Measurements from ENCODE around the gene GRK5.
"Not testable (repeated sequence)": the region's sequence is repeated elsewhere in the genome, so short reads cannot be mapped to it uniquely, and the experiment has no call there.

GRK5 gene

DNA sequence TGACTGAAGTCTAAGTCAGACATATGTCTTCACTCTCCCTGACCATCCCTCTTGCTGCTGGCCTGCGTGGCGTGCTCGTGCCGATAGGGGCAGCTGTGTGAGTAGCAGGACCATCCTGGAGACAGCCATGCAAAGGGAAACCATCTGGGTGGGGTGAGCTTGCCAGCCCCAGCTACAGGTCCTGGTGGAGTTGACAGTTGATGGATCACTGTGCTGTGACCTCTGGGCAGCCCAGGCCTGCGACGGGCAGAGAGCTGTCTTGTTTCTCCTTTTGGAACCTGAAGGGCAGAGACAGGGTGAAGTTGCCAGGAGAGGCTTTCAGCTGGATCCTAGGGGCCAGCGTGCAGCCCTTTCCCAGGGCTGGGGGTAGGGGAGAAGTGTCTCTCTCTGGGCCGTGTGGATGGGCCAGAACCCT, 44.7 kb downstream of the GRK5 start:
- Histone ChIP-seq H3K9ac (ENCODE audit: low read length) (peak overlapping the region; percentile 65), H3K4me1 (ENCODE audit: control insufficient read depth, insufficient read depth, low read length) (peaks cover 70% of the 10 kb centered on the region), H3K36me3 (ENCODE audit: control insufficient read depth, insufficient read depth, low read length, severe bottlenecking) (no peaks in the 10 kb centered on the region), H3K4me3 (ENCODE audit: low read length) (no peak overlapping the region), H3K9me3 (ENCODE audit: control insufficient read depth, low read length) (no peaks in the 10 kb centered on the region), H3K27me3 (replicated peaks; ENCODE audit: control insufficient read depth, insufficient read depth, low read length) (no peaks in the 10 kb centered on the region)
- no peak for DNase-seq (ENCODE audit: low read depth)

- H3K4me1 ChIP-seq (ENCODE audit: control insufficient read depth, insufficient read depth, low read length) = peaks cover 64% of the 10 kb centered on the region
Observed at GRCh38 chr10:119252470-119253151, 45.2 kb downstream of the GRK5 start.

GRCh38 chr10:119253433-119254174, 46.2 kb downstream of the GRK5 start:
- H3K27me3 ChIP-seq (replicated peaks; ENCODE audit: control insufficient read depth, insufficient read depth, low read length) = no peaks in the 10 kb centered on the region
- H3K4me3 ChIP-seq (ENCODE audit: low read length) = peak overlapping the region; percentile 25
- peaks cover 56% of the 10 kb centered on the region for H3K4me1 ChIP-seq (ENCODE audit: control insufficient read depth, insufficient read depth, low read length)
- no peaks in the 10 kb centered on the region for H3K36me3 ChIP-seq (ENCODE audit: control insufficient read depth, insufficient read depth, low read length, severe bottlenecking)
- H3K9ac ChIP-seq (ENCODE audit: low read length) = peak overlapping the region; percentile 72
- DNase-seq (ENCODE audit: low read depth) = peak; percentile 95
- H3K9me3 ChIP-seq (ENCODE audit: control insufficient read depth, low read length) = no peaks in the 10 kb centered on the region

More at GRCh38 chr10:119252470-119253151, 45.2 kb downstream of the GRK5 start:
- no peak for DNase-seq (ENCODE audit: low read depth)
- peak overlapping the region; percentile 72 for H3K9ac ChIP-seq (ENCODE audit: low read length)
- H3K9me3 ChIP-seq (ENCODE audit: control insufficient read depth, low read length) = no peaks in the 10 kb centered on the region
- peak overlapping the region; percentile 9 for H3K4me3 ChIP-seq (ENCODE audit: low read length)
- no peaks in the 10 kb centered on the region for H3K36me3 ChIP-seq (ENCODE audit: control insufficient read depth, insufficient read depth, low read length, severe bottlenecking)
- H3K27me3 ChIP-seq (replicated peaks; ENCODE audit: control insufficient read depth, insufficient read depth, low read length) = no peaks in the 10 kb centered on the region

DNA sequence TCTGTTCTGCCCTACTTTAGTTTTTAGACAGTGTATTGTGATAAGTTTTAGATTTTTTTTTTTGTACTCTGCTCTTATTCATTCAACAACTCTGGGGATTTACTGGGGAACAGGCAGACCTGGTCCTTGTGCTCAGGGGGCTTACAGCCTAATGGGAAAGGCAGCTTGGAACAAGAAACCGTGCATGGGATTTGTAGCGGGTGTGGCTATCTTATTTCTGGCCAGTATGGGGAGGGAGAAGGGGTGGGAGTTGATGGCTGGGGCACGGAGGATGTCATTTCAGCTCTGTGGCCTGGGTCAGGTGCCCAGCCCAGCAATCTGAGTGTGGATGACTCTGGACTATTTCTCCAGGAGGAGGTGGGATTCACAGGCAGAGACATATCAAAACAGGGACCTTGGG, 47.0 kb downstream of the GRK5 start:
- Histone ChIP-seq H3K9me3 (ENCODE audit: control insufficient read depth, low read length) (no peaks in the 10 kb centered on the region), H3K4me3 (ENCODE audit: low read length) (peak overlapping the region; percentile 25)

GRCh38 chr10:119256030-119256429, 48.7 kb downstream of the GRK5 start:
- H3K36me3 ChIP-seq (ENCODE audit: control insufficient read depth, insufficient read depth, low read length, severe bottlenecking) = no peaks in the 10 kb centered on the region
- peaks cover 47% of the 10 kb centered on the region for H3K4me1 ChIP-seq (ENCODE audit: control insufficient read depth, insufficient read depth, low read length)
- no peaks in the 10 kb centered on the region for H3K27me3 ChIP-seq (replicated peaks; ENCODE audit: control insufficient read depth, insufficient read depth, low read length)
- no peak for DNase-seq (ENCODE audit: low read depth)
- H3K9ac ChIP-seq (ENCODE audit: low read length) = no peak overlapping the region
- no peaks in the 10 kb centered on the region for H3K9me3 ChIP-seq (ENCODE audit: control insufficient read depth, low read length)
- no peak overlapping the region for H3K4me3 ChIP-seq (ENCODE audit: low read length)

More for the DNA sequence above, 47.0 kb downstream of the GRK5 start:
- Histone ChIP-seq H3K36me3 (ENCODE audit: control insufficient read depth, insufficient read depth, low read length, severe bottlenecking) (no peaks in the 10 kb centered on the region), H3K27me3 (replicated peaks; ENCODE audit: control insufficient read depth, insufficient read depth, low read length) (no peaks in the 10 kb centered on the region), H3K9ac (ENCODE audit: low read length) (peak overlapping the region; percentile 72), H3K4me1 (ENCODE audit: control insufficient read depth, insufficient read depth, low read length) (peaks cover 56% of the 10 kb centered on the region)
- DNase-seq (ENCODE audit: low read depth) = peak; percentile 38

DNA sequence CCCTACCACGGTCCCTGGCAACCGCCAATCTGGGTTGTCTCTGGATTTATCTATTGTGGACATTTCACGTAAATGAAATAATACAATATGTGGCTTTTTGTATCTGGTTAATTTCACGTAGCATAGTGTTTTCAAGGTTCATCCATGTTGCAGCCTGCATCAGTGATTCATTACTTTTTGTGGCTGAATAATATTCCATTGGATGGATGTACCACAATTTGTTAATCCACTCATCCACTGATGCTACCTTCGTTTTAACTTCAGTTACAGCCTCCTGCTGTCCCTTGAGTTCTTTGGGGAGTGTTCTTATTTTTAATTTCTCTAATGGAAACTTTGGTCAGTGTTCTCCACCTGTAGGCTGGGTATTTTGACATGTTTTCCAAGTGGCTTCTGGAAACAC, 49.5 kb downstream of the GRK5 start:
- DNase-seq (ENCODE audit: low read depth) = no peak
- H3K9me3 ChIP-seq (ENCODE audit: control insufficient read depth, low read length) = no peaks in the 10 kb centered on the region
- peaks cover 38% of the 10 kb centered on the region for H3K4me1 ChIP-seq (ENCODE audit: control insufficient read depth, insufficient read depth, low read length)
- H3K27me3 ChIP-seq (replicated peaks; ENCODE audit: control insufficient read depth, insufficient read depth, low read length) = no peaks in the 10 kb centered on the region
- H3K4me3 ChIP-seq (ENCODE audit: low read length) = no peak overlapping the region
- no peaks in the 10 kb centered on the region for H3K36me3 ChIP-seq (ENCODE audit: control insufficient read depth, insufficient read depth, low read length, severe bottlenecking)
- no peak overlapping the region for H3K9ac ChIP-seq (ENCODE audit: low read length)

DNA sequence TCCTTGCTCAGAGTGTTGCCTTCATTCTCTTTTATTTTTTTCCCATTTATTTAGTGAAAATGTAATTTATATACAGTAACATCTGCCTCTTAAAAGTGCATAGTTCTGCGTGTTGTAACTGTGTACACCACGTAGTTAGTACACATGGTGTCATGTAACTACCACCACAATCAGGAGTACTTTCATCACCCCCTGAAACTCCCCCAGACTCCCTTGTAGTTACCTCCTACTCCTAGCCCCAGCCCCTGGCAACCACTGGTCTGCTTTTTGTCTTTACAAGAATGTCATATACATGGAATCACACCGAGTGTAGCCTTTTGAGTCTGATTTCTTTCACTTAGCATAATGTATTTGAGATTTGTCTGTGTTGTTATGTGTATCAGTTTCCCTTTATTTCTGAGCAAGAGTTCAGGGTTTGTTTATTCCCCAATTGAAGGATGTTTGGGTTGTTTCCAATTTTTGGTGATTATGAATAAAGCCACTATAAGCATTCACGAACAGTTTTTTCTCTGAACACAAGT, 50.6 kb downstream of the GRK5 start:
- no peak overlapping the region for H3K9ac ChIP-seq (ENCODE audit: low read length)
- no peaks in the 10 kb centered on the region for H3K9me3 ChIP-seq (ENCODE audit: control insufficient read depth, low read length)
- no peaks in the 10 kb centered on the region for H3K27me3 ChIP-seq (replicated peaks; ENCODE audit: control insufficient read depth, insufficient read depth, low read length)
- H3K4me1 ChIP-seq (ENCODE audit: control insufficient read depth, insufficient read depth, low read length) = peaks cover 28% of the 10 kb centered on the region
- H3K4me3 ChIP-seq (ENCODE audit: low read length) = no peak overlapping the region
- DNase-seq (ENCODE audit: low read depth) = no peak
- no peaks in the 10 kb centered on the region for H3K36me3 ChIP-seq (ENCODE audit: control insufficient read depth, insufficient read depth, low read length, severe bottlenecking)

DNA sequence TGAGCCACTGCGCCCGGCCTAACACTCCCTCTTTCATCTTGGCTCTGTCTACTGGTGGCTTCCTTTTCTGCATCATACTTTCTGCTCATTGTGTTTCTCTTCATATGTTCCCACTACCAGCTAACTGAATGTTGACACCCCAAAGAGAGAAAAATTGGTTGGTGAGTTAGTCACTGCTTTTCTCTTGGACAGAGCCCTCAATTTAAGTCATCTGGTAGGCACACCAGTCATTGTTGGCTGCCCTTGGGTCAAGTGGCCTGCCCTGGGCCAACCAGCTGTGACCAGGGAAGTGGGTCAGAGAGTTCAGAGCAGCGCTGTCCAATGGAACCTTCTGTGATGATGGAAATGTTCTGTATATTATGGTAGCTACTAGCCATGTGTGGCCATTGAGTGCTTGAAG, 52.0 kb downstream of the GRK5 start:
- no peaks in the 10 kb centered on the region for H3K9me3 ChIP-seq (ENCODE audit: control insufficient read depth, low read length)
- no peak for DNase-seq (ENCODE audit: low read depth)
- no peak overlapping the region for H3K4me3 ChIP-seq (ENCODE audit: low read length)
- no peak overlapping the region for H3K9ac ChIP-seq (ENCODE audit: low read length)
- H3K27me3 ChIP-seq (replicated peaks; ENCODE audit: control insufficient read depth, insufficient read depth, low read length) = no peaks in the 10 kb centered on the region
- H3K4me1 ChIP-seq (ENCODE audit: control insufficient read depth, insufficient read depth, low read length) = peaks cover 14% of the 10 kb centered on the region
- no peaks in the 10 kb centered on the region for H3K36me3 ChIP-seq (ENCODE audit: control insufficient read depth, insufficient read depth, low read length, severe bottlenecking)

GRCh38 chr10:119261016-119261415, 53.6 kb downstream of the GRK5 start:
- H3K9me3 ChIP-seq (ENCODE audit: control insufficient read depth, low read length); DNase-seq (ENCODE audit: low read depth); H3K4me3 ChIP-seq (ENCODE audit: low read length); H3K27me3 ChIP-seq (replicated peaks; ENCODE audit: control insufficient read depth, insufficient read depth, low read length); H3K4me1 ChIP-seq (ENCODE audit: control insufficient read depth, insufficient read depth, low read length); H3K9ac ChIP-seq (ENCODE audit: low read length); H3K36me3 ChIP-seq (ENCODE audit: control insufficient read depth, insufficient read depth, low read length, severe bottlenecking): not testable (repeated sequence)

GRCh38 chr10:119263951-119264617, 56.7 kb downstream of the GRK5 start:
- H3K9ac ChIP-seq (ENCODE audit: low read length) = no peak overlapping the region
- H3K9me3 ChIP-seq (ENCODE audit: control insufficient read depth, low read length) = no peaks in the 10 kb centered on the region
- no peaks in the 10 kb centered on the region for H3K36me3 ChIP-seq (ENCODE audit: control insufficient read depth, insufficient read depth, low read length, severe bottlenecking)
- no peak for DNase-seq (ENCODE audit: low read depth)
- no peaks in the 10 kb centered on the region for H3K27me3 ChIP-seq (replicated peaks; ENCODE audit: control insufficient read depth, insufficient read depth, low read length)
- H3K4me1 ChIP-seq (ENCODE audit: control insufficient read depth, insufficient read depth, low read length) = no peaks in the 10 kb centered on the region
- H3K4me3 ChIP-seq (ENCODE audit: low read length) = no peak overlapping the region

DNA sequence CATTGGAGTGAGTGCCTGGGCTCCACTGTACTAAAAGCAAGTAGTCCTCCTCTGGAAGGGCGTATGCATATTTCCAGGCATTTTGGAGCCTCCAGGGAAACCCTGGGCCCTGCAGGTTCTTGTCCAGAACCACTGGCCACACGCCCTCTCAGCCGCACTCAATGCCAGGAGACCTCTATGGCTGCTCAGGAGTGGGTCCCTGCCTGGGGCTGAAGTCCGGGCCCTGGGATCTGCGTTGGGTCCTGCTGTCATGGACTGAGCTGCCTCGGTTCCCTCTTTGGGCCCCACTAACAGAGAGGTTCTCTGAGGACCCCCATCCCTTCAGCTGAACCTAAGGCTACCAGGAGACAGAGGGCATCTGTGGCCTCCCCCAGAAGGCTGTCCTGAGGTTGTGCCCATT, 58.3 kb downstream of the GRK5 start:
- H3K27me3 ChIP-seq (replicated peaks; ENCODE audit: control insufficient read depth, insufficient read depth, low read length) = no peaks in the 10 kb centered on the region
- no peaks in the 10 kb centered on the region for H3K36me3 ChIP-seq (ENCODE audit: control insufficient read depth, insufficient read depth, low read length, severe bottlenecking)
- H3K9me3 ChIP-seq (ENCODE audit: control insufficient read depth, low read length) = no peaks in the 10 kb centered on the region
- H3K9ac ChIP-seq (ENCODE audit: low read length) = no peak overlapping the region
- peaks cover 6% of the 10 kb centered on the region for H3K4me1 ChIP-seq (ENCODE audit: control insufficient read depth, insufficient read depth, low read length)
- no peak overlapping the region for H3K4me3 ChIP-seq (ENCODE audit: low read length)
- DNase-seq (ENCODE audit: low read depth) = no peak

Data from adipocyte (in vitro differentiated cells).